HCT116 (cell line): ENCODE results near the gene HTRA2. TPM values are rescaled to one million over a fixed set of nuclear protein-coding genes. Genes with fewer than 3 reads are reported as not detected.
A peak's percentile ranks its signal among the peaks of the same experiment; 100 is the strongest.

Experiments used
- ATAC-seq: fragments of 200-7000 bp; cut with Tn5 transposase; 2 replicates; pipeline ENCODE4 v1.9.1; 2020; ENCODE audit warnings: mild to moderate bottlenecking, moderate library complexity
- Bru-seq: library from RNA; stranded (reverse); fragments of 400-500 nt; gene quantifications from one replicate; lab custom pipeline; 2021; lab: Mats Ljungman, UMichigan
- BruChase-seq, 2 experiments: library from RNA; stranded (reverse); fragments of 400-500 nt; gene quantifications; one replicate each; lab custom pipeline; 2021; lab: Mats Ljungman, UMichigan
- BruUV-seq: library from RNA; stranded (reverse); fragments of 400-500 nt; replicated peaks from 2 replicates; lab custom pipeline; 2021; lab: Mats Ljungman, UMichigan
- CTCF ChIA-PET: fragments of 300-600 bp; sonication (Branson Sonifier 250); formaldehyde crosslinking; loops from one replicate; lab custom pipeline; 2021; ENCODE audit warnings: antibody characterized with exemption; lab: Charles Lee
- POLR2A ChIA-PET: fragments of 300-600, 350-600 bp; sonication (Branson Sonifier 250); formaldehyde crosslinking; loops from one replicate; lab custom pipeline; 2021; ENCODE audit warnings: antibody characterized with exemption; lab: Charles Lee
- RAD21 ChIA-PET, 2 experiments: fragments of 300-600 bp; sonication (Branson Sonifier 250); formaldehyde crosslinking; loops; one replicate each; lab custom pipeline; 2023; ENCODE audit warnings: low total read pairs in 2 of 2; ENCODE audit not compliant: uncharacterized antibody in 2 of 2, unreplicated experiment in 2 of 2, low non-redundant PET in 1 of 2; lab: Charles Lee
- DNase-seq: peaks from one replicate; pipeline ENCODE4 v3.0.0-alpha.2; 2010; ENCODE audit warnings: low read depth, low spot score
- H2AFZ ChIP-seq: fragments of 200-600 bp; shearing (Covaris generic), sonication (generic); 2 replicates; pipeline ENCODE4 v1.6.1; 2017; ENCODE audit warnings: low read depth, mixed run types, mixed read lengths, antibody characterized with exemption, low read length; ENCODE audit not compliant: poor library complexity, severe bottlenecking
- H3K27ac ChIP-seq: 2 replicates; pipeline ENCODE4 v1.5.1; 2012; ENCODE audit warnings: low read depth, low read length
- H3K27me3 ChIP-seq: fragments of 200-600 bp; sonication (generic); 2 replicates; pipeline ENCODE4 v1.6.1; 2016; ENCODE audit warnings: mixed run types, low read length, mixed read lengths; ENCODE audit not compliant: insufficient read depth
- H3K36me3 ChIP-seq, 2 experiments: fragments of 200-500 bp in 1 of 2; fragments of 200-600 bp in 1 of 2; sonication (Bioruptor generic) in 1 of 2; sonication (generic) in 1 of 2; 2 replicates each; pipeline versions ENCODE4 v1.5.1 to v1.6.1; 2014 to 2016; ENCODE audit warnings: low read length in 2 of 2, inconsistent platforms in 1 of 2, mixed read lengths in 1 of 2, mixed run types in 1 of 2; ENCODE audit not compliant: insufficient read depth in 2 of 2, control insufficient read depth in 1 of 2
- H3K4me1 ChIP-seq, 2 experiments: fragments of 200-600 bp in 1 of 2; sonication (generic) in 1 of 2; 2 replicates each; pipeline versions ENCODE4 v1.5.1 to v1.6.1; 2012 to 2017; ENCODE audit warnings: low read length in 2 of 2, inconsistent platforms in 1 of 2, mild to moderate bottlenecking in 1 of 2, mixed read lengths in 1 of 2, mixed run types in 1 of 2, moderate library complexity in 1 of 2; ENCODE audit not compliant: insufficient read depth in 2 of 2, control insufficient read depth in 1 of 2
- H3K4me2 ChIP-seq: fragments of 200-600 bp; sonication (generic); 2 replicates; pipeline ENCODE4 v1.6.1; 2017; ENCODE audit warnings: mixed run types, low read length, mixed read lengths
- H3K4me3 ChIP-seq, 2 experiments: fragments of 200-600 bp in 1 of 2; sonication (generic) in 1 of 2; replicated peaks in 1 of 2; 2 replicates each; pipeline ENCODE4 v1.5.1; 2011 to 2016; ENCODE audit warnings: low read length in 2 of 2, control low read depth in 1 of 2, low read depth in 1 of 2, mild to moderate bottlenecking in 1 of 2, mixed read lengths in 1 of 2, mixed run types in 1 of 2
- H3K79me2 ChIP-seq: fragments of 200-600 bp; sonication (generic); 2 replicates; pipeline ENCODE4 v1.6.1; 2017; ENCODE audit warnings: mild to moderate bottlenecking, mixed run types, low read length, moderate library complexity, mixed read lengths; ENCODE audit not compliant: insufficient read depth
- H3K9ac ChIP-seq: fragments of 200-600 bp; sonication (generic); 2 replicates; pipeline ENCODE4 v1.6.1; 2016; ENCODE audit warnings: low read length, mixed read lengths
- H3K9me2 ChIP-seq: fragments of 200-600 bp; sonication (generic), shearing (Covaris generic); 2 replicates; pipeline ENCODE4 v1.6.1; 2017; ENCODE audit warnings: mixed run types, mild to moderate bottlenecking, moderate library complexity; ENCODE audit not compliant: insufficient read depth
- H3K9me3 ChIP-seq, 2 experiments: fragments of 200-500 bp in 1 of 2; fragments of 200-600 bp in 1 of 2; sonication (Bioruptor generic) in 1 of 2; sonication (generic) in 1 of 2; 2 replicates each; pipeline ENCODE4 v1.6.1; 2014 to 2017; ENCODE audit warnings: low read length in 2 of 2, mixed read lengths in 2 of 2, inconsistent platforms in 1 of 2, low read depth in 1 of 2, mild to moderate bottlenecking in 1 of 2, mixed run types in 1 of 2, moderate library complexity in 1 of 2; ENCODE audit not compliant: control insufficient read depth in 1 of 2, insufficient read depth in 1 of 2
- H4K20me1 ChIP-seq: fragments of 200-600 bp; sonication (generic), shearing (Covaris generic); 2 replicates; pipeline ENCODE4 v1.6.1; 2017; ENCODE audit warnings: mixed run types, mild to moderate bottlenecking, moderate library complexity; ENCODE audit not compliant: insufficient read depth
- ATF3 ChIP-seq: IDR thresholded peaks from 2 replicates; pipeline ENCODE4 v1.6.1; 2012
- CBX3 ChIP-seq: IDR thresholded peaks from 2 replicates; pipeline ENCODE4 v1.6.1; 2012; ENCODE audit warnings: low read depth
- CTCF ChIP-seq, 3 experiments: fragments of 200-600 bp in 1 of 3; sonication (generic) in 1 of 3; IDR thresholded peaks in 2 of 3; conservative IDR thresholded peaks in 1 of 3; 2 replicates each; pipeline ENCODE4 v1.5.1; 2012 to 2017; ENCODE audit warnings: low read depth in 2 of 3, low read length in 2 of 3, antibody characterized with exemption in 1 of 3, borderline replicate concordance in 1 of 3, control low read depth in 1 of 3, mild to moderate bottlenecking in 1 of 3, mixed read lengths in 1 of 3, mixed run types in 1 of 3, moderate library complexity in 1 of 3; ENCODE audit not compliant: insufficient read depth in 1 of 3
- EGR1 ChIP-seq: IDR thresholded peaks from 2 replicates; pipeline ENCODE4 v1.6.1; 2012; ENCODE audit warnings: low read depth
- EZH2phosphoT487 ChIP-seq: fragments of 200-600 bp; IDR thresholded peaks from 2 replicates; pipeline ENCODE4 v1.6.1; 2018; ENCODE audit warnings: antibody characterized with exemption, borderline replicate concordance
- FOSL1 ChIP-seq: IDR thresholded peaks from 2 replicates; pipeline ENCODE4 v1.6.1; 2012; ENCODE audit warnings: low read depth
- MAX ChIP-seq: IDR thresholded peaks from 2 replicates; pipeline ENCODE4 v1.6.1; 2012
- POLR2AphosphoS5 ChIP-seq: IDR thresholded peaks from 2 replicates; pipeline ENCODE4 v1.6.1; 2011; ENCODE audit warnings: mild to moderate bottlenecking, low read depth, low read length, moderate library complexity
- RAD21 ChIP-seq: IDR thresholded peaks from 2 replicates; pipeline ENCODE4 v1.6.1; 2012; ENCODE audit warnings: low read depth, mild to moderate bottlenecking
- REST ChIP-seq: IDR thresholded peaks from 2 replicates; pipeline ENCODE4 v1.6.1; 2012; ENCODE audit warnings: low read depth
- SIN3A ChIP-seq: IDR thresholded peaks from 2 replicates; pipeline ENCODE4 v1.6.1; 2012; ENCODE audit warnings: low read depth
- SP1 ChIP-seq: IDR thresholded peaks from 2 replicates; pipeline ENCODE4 v1.6.1; 2012; ENCODE audit warnings: low read depth
- SRF ChIP-seq: IDR thresholded peaks from 2 replicates; pipeline ENCODE4 v1.6.1; 2012; ENCODE audit warnings: low read depth
- ZBTB33 ChIP-seq: IDR thresholded peaks from 2 replicates; pipeline ENCODE4 v1.6.1; 2011; ENCODE audit warnings: mild to moderate bottlenecking, low read length, moderate library complexity; ENCODE audit not compliant: insufficient replicate concordance; ENCODE audit errors: extremely low read depth
- intact Hi-C: fragments of 100-400 bp; cut with micrococcal nuclease; formaldehyde crosslinking; loops from 2 replicates; pipeline ENCODE4 v1.10.0; 2022
- long read RNA-seq: library from polyadenylated mRNA; unstranded; transcript quantifications from one replicate; pipeline ENCODE4 v2.0.0, GENCODE V29; 2021; ENCODE audit not compliant: unreplicated experiment
- polyA plus RNA-seq: library from polyadenylated mRNA; unstranded; fragments of >200 nt; gene quantifications from 2 replicates; pipeline ENCODE4 v1.2.1, GENCODE V29; 2012; ENCODE audit warnings: missing spikeins
- total RNA-seq: library from RNA; stranded (reverse); gene quantifications from one replicate; pipeline ENCODE4 v1.2.1, GENCODE V29; 2021; ENCODE audit not compliant: unreplicated experiment

Gene HTRA2
- total RNA-seq: 36.2 TPM
- 29.0 and 33.4 TPM in 2 replicates for polyA plus RNA-seq
- Bru-seq, nascent RNA: percentile 58 among the genes with signal in this experiment
- BruChase-seq, experiment 1, labeled RNA remaining after a 6-hour chase: percentile 68 among the genes with signal in this experiment
- percentile 61 among the genes with signal in this experiment for BruChase-seq, experiment 2, labeled RNA remaining after a 2-hour chase
- long read RNA-seq, transcript HTRA2-201 (8 exons, 2,370 nt): major isoform, 47 of 76 reads
- long read RNA-seq, partial matches to known transcripts: 7 of 76 reads
- long read RNA-seq, other reads (novel, unspliced or antisense): 19 of 76 reads

- H3K36me3 ChIP-seq: peaks cover 18 to 27% of the 10 kb centered on the region in 2 experiments
- H3K27me3 ChIP-seq: no peaks in the 10 kb centered on the region
- H3K4me2 ChIP-seq: peak within 1 kb of the TSS; percentile 86
- peaks cover 14 to 30% of the 10 kb centered on the region in 2 experiments for H3K4me1 ChIP-seq
- H3K4me3 ChIP-seq: peak within 1 kb of the TSS; percentile 98 to 100
- no peaks in the 10 kb centered on the region for H4K20me1 ChIP-seq
- no peaks in the 10 kb centered on the region for H3K9me2 ChIP-seq
- peak within 1 kb of the TSS; percentile 98 for H3K9ac ChIP-seq
- DNase-seq: peak; percentile 98
- H3K9me3 ChIP-seq: no peaks in the 10 kb centered on the region
- H3K79me2 ChIP-seq: peaks cover 42% of the 10 kb centered on the region
- ATAC-seq: peak; percentile 92
- POLR2A ChIA-PET: interaction anchor here (1.0 to 1.4 kb wide), 3 partner anchors 22 to 57 kb away, joined by 3 to 7 read pairs (median 3); partner anchors contain the start of genes MRPL53 and PCGF1
- RAD21 ChIA-PET: interaction anchor here (0.8 to 1.0 kb wide), 2 partner anchors 47 to 57 kb away, joined by 3 read pairs; partner anchors contain the start of genes CCDC142 (in 1 of the 2), MRPL53 (in 1 of the 2) and TTC31 (in 1 of the 2)
- peak within 1 kb of the TSS; percentile 94 for H3K27ac ChIP-seq
- BruUV-seq: no TSS peak
- CTCF ChIA-PET: interaction anchor here (1.0 to 1.3 kb wide), 2 partner anchors 16 to 72 kb away, joined by 3 to 5 read pairs; partner anchors contain the start of gene WBP1
- no peak within 1 kb of the TSS for H2AFZ ChIP-seq
- intact Hi-C loops: loop anchor here (1.0 to 5.0 kb wide), 4 partner anchors 23 to 277 kb away; partner anchors contain the start of gene TTC31
- TF ChIP-seq CTCF (IDR thresholded peaks at IDR 0.05 in 2 of 3, conservative IDR thresholded peaks at IDR 0.05 in 1 of 3; ENCODE audit: borderline replicate concordance in 1 of 3, insufficient read depth in 1 of 3, low read depth in 2 of 3, low read length in 2 of 3): no peak
- TF ChIP-seq ZBTB33: no peak
- TF ChIP-seq FOSL1: no peak
- no peak for TF ChIP-seq MAX
- no peak for TF ChIP-seq EZH2phosphoT487
- no peak for TF ChIP-seq EGR1
- TF ChIP-seq SRF: no peak
- no peak for TF ChIP-seq RAD21
- TF ChIP-seq SP1: no peak
- peak; percentile 95 for TF ChIP-seq POLR2AphosphoS5
- no peak for TF ChIP-seq CBX3
- TF ChIP-seq SIN3A: no peak
- no peak for TF ChIP-seq ATF3
- TF ChIP-seq REST: no peak
These were observed at the start of gene HTRA2, which contains the start of gene AUP1 for GRCh38 chr2:74529357-74530238. TSS of gene HTRA2 (plus strand) at chr2:74529933. CDS start at chr2:74530007, 74 bp downstream. TSS of gene AUP1 (minus strand) at chr2:74529706. CDS start at chr2:74529629, 77 bp downstream.
